ENCODE measurements around the gene LEPROT. TPM values are rescaled to one million over a fixed set of nuclear protein-coding genes. Genes with fewer than 3 reads are reported as not detected.

LEPROT gene
- total RNA-seq, 1 experiment from 2014 or later: 25.7 TPM

GRCh38 chr1:65399003-65399402 is 21.5 kb upstream of the LEPROT start:
- Histone ChIP-seq H4K20me1 (ENCODE audit: insufficient read depth) (no peaks in the 10 kb centered on the region), H3K27ac (ENCODE audit: low read depth, low read length) (no peak overlapping the region), H3K36me3 (ENCODE audit: control insufficient read depth in 1 of 2, insufficient read depth in 2 of 2, low read length in 2 of 2) (no peaks in the 10 kb centered on the region), H3K9me2 (ENCODE audit: insufficient read depth) (no peaks in the 10 kb centered on the region), H3K4me2 (ENCODE audit: low read length) (no peak overlapping the region), H3K9ac (ENCODE audit: low read length) (no peak overlapping the region), H3K4me1 (ENCODE audit: control insufficient read depth in 1 of 2, insufficient read depth in 2 of 2, low read length in 2 of 2) (no peaks in the 10 kb centered on the region), H3K4me3 (replicated peaks in 1 of 2; ENCODE audit: low read depth in 1 of 2, low read length in 2 of 2) (no peak overlapping the region), H3K79me2 (ENCODE audit: insufficient read depth, low read length) (no peaks in the 10 kb centered on the region), H3K9me3 (ENCODE audit: control insufficient read depth in 1 of 2, insufficient read depth in 1 of 2, low read depth in 1 of 2, low read length in 2 of 2) (no peaks in the 10 kb centered on the region), H2AFZ (ENCODE audit: low read depth, low read length, poor library complexity, severe bottlenecking) (no peak overlapping the region), H3K27me3 (ENCODE audit: insufficient read depth, low read length) (no peaks in the 10 kb centered on the region)
- intact Hi-C loops (cut with micrococcal nuclease): no loop called here
- ChIA-PET CTCF (no interaction called here), POLR2A (no interaction called here), RAD21 (ENCODE audit: low non-redundant PET in 1 of 2, low total read pairs in 2 of 2, uncharacterized antibody in 2 of 2, unreplicated experiment in 2 of 2) (no interaction called here)
- no peak for DNase-seq (ENCODE audit: low read depth, low spot score)
- no peak for ATAC-seq
- TF ChIP-seq ZNF274 (IDR thresholded peaks at IDR 0.05; ENCODE audit: low read depth, low read length) (no peak), ZFX (IDR thresholded peaks at IDR 0.05) (no peak), SIN3A (IDR thresholded peaks at IDR 0.05; ENCODE audit: low read depth) (no peak), ATF3 (IDR thresholded peaks at IDR 0.05) (no peak), SRF (IDR thresholded peaks at IDR 0.05; ENCODE audit: low read depth) (no peak)
- no TSS peak for BruUV-seq (replicated peaks)

GRCh38 chr1:65401612-65402011 is 18.9 kb upstream of the LEPROT start:
- POLR2A ChIA-PET: no interaction called here
- ATAC-seq (no peak), DNase-seq (ENCODE audit: low read depth, low spot score) (no peak)
- H3K27me3 ChIP-seq (ENCODE audit: insufficient read depth, low read length): no peaks in the 10 kb centered on the region
- no peak overlapping the region for H3K4me3 ChIP-seq (replicated peaks in 1 of 2; ENCODE audit: low read depth in 1 of 2, low read length in 2 of 2)
- H4K20me1 ChIP-seq (ENCODE audit: insufficient read depth): no peaks in the 10 kb centered on the region
- intact Hi-C loops (cut with micrococcal nuclease): no loop called here
- no peak overlapping the region for H3K27ac ChIP-seq (ENCODE audit: low read depth, low read length)
- H3K9me2 ChIP-seq (ENCODE audit: insufficient read depth): no peaks in the 10 kb centered on the region
- TF ChIP-seq POLR2A (IDR thresholded peaks at IDR 0.05; ENCODE audit: borderline replicate concordance, extremely low read depth, insufficient read depth, insufficient read length) (no peak), ZNF274 (IDR thresholded peaks at IDR 0.05; ENCODE audit: low read depth, low read length) (no peak), EZH2 (IDR thresholded peaks at IDR 0.05) (no peak), ELF1 (IDR thresholded peaks at IDR 0.05; ENCODE audit: borderline replicate concordance, low read depth) (no peak), CTCF (IDR thresholded peaks at IDR 0.05 in 2 of 3, conservative IDR thresholded peaks at IDR 0.05 in 1 of 3; ENCODE audit: borderline replicate concordance in 1 of 3, insufficient read depth in 1 of 3, low read depth in 2 of 3, low read length in 2 of 3) (no peak), TCF7L2 (IDR thresholded peaks at IDR 0.05; ENCODE audit: borderline replicate concordance, extremely low read depth, insufficient read depth, insufficient read length) (no peak), ATF3 (IDR thresholded peaks at IDR 0.05) (no peak), YY1 (IDR thresholded peaks at IDR 0.05; ENCODE audit: extremely low read depth, insufficient replicate concordance, low read depth, low read length) (no peak), ZFX (IDR thresholded peaks at IDR 0.05) (no peak), POLR2AphosphoS5 (IDR thresholded peaks at IDR 0.05; ENCODE audit: low read depth, low read length) (no peak), JUND (IDR thresholded peaks at IDR 0.05) (no peak), FOSL1 (IDR thresholded peaks at IDR 0.05; ENCODE audit: low read depth) (no peak), CBX3 (IDR thresholded peaks at IDR 0.05; ENCODE audit: low read depth) (no peak), RAD21 (IDR thresholded peaks at IDR 0.05; ENCODE audit: low read depth) (no peak), SP1 (IDR thresholded peaks at IDR 0.05; ENCODE audit: low read depth) (no peak), ZBTB33 (IDR thresholded peaks at IDR 0.05; ENCODE audit: extremely low read depth, insufficient replicate concordance, low read length) (no peak)
- H3K4me2 ChIP-seq (ENCODE audit: low read length): no peak overlapping the region
- no peaks in the 10 kb centered on the region for H3K79me2 ChIP-seq (ENCODE audit: insufficient read depth, low read length)
- no peak overlapping the region for H2AFZ ChIP-seq (ENCODE audit: low read depth, low read length, poor library complexity, severe bottlenecking)
- no peak overlapping the region for H3K9ac ChIP-seq (ENCODE audit: low read length)
- H3K36me3 ChIP-seq (ENCODE audit: control insufficient read depth in 1 of 2, insufficient read depth in 2 of 2, low read length in 2 of 2): no peaks in the 10 kb centered on the region
- no peaks in the 10 kb centered on the region for H3K4me1 ChIP-seq (ENCODE audit: control insufficient read depth in 1 of 2, insufficient read depth in 2 of 2, low read length in 2 of 2)
- no peaks in the 10 kb centered on the region for H3K9me3 ChIP-seq (ENCODE audit: control insufficient read depth in 1 of 2, insufficient read depth in 1 of 2, low read depth in 1 of 2, low read length in 2 of 2)
- RAD21 ChIA-PET (ENCODE audit: low non-redundant PET in 1 of 2, low total read pairs in 2 of 2, uncharacterized antibody in 2 of 2, unreplicated experiment in 2 of 2): no interaction called here
- BruUV-seq (replicated peaks): no TSS peak
- CTCF ChIA-PET: no interaction called here
